ENCODE results near the gene DDX49.
A peak's percentile ranks its signal among the peaks of the same experiment; 100 is the strongest.
"Not testable (repeated sequence)": the region's sequence is repeated elsewhere in the genome, so short reads cannot be mapped to it uniquely, and the experiment has no call there.

Gene DDX49

DNA sequence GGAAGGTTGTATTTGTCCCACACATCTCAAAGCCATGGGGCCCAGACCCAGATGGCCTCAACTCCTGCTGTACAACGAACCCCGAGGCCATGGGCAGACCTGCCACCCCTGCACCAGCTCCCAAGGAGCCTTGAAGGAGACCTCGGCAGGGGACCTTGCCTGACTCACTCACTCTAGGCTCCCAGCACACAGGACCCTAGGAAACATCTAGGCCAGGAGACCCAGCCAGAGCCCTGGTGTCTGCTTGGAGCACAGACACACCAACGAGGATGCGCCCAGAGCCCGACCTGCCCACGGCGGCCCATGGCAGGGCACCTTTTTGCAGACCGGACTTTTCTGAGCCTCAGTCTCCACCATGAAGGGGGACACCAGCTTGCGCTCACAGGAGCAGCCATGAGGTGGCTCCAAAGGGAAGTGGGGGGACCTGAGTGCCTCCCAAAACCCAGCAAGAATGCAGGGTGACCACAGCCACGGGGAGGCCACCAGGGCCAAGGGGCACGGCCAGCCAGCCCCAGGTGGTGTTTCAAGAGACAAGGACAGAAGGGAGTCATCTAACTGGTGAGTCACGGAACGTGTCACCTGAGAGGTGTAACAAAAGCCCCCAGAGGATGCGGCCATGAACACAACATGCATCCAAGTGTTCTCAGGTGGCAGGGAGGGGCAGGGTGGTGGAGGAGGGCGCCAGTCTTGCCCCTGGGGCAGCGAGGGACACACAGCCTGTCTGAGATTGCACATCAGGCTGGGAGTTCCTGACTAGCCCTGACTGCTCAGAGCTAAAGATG is 18.6 kb upstream of the DDX49 start:
- H3K27ac Mint-ChIP-seq, result peak overlapping the region; percentile 37
- peaks cover 46 to 71% of the 10 kb centered on the region in 2 donors for H3K36me3 Mint-ChIP-seq
- no peak for ATAC-seq (replicated peaks)

DNA sequence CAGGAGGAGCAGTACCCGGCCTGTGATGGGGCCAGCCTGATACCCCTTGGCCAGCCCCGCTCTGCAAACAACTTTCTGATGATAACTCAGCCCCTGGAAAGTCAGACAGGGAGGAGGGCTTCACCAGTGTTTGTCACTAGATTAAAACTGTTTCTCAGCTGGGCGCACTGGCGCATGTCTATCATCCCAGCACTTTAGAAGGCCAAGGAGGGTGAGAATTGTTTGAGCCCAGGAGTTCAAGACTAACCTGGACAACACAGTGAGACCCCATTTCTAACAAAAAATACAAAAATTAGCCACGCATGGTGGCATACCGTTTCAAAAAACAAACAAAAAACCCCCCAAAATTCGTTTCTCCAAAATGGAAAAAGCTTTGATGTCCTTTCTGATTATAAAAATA is 18.0 kb upstream of the DDX49 start:
- Mint-ChIP-seq H3K9me3 (no peaks in the 10 kb centered on the region), H3K27me3 (peaks cover 10 to 14% of the 10 kb centered on the region in 2 donors)
- no peak for DNase-seq

More for the DNA sequence above, 18.6 kb upstream of the DDX49 start:
- no peak for DNase-seq
- peaks cover 13 to 19% of the 10 kb centered on the region in 2 donors for H3K27me3 Mint-ChIP-seq
- peaks cover 9 to 11% of the 10 kb centered on the region in 2 donors for H3K4me1 Mint-ChIP-seq
- H3K4me3 Mint-ChIP-seq, result no peak overlapping the region
- H3K9me3 Mint-ChIP-seq, result no peaks in the 10 kb centered on the region

DNA sequence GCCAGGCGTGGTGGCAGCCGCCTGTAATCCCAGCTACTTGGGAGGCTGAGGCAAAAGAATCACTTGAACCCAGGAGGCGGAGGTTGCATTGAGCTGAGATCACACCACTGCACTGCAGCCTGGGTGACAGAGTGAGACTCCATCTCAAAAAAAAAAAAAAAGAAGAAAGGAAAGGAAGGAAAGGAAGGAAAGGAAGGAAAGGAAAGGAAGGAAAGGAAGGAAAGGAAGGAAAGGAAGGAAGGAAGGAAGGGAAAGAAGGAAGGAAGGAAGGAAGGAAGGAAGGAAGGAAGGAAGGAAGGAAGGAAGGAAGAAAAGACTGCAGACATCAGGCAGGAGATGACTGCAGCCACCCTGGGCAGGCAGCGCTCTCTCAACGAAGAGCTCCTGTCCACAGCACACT is 17.0 kb upstream of the DDX49 start:
- peak overlapping the region; percentile 56 for H3K27ac Mint-ChIP-seq
- ATAC-seq (replicated peaks); H3K9me3 Mint-ChIP-seq; H3K27me3 Mint-ChIP-seq; H3K4me1 Mint-ChIP-seq; DNase-seq; H3K4me3 Mint-ChIP-seq: not testable (repeated sequence)
- peaks cover 49 to 70% of the 10 kb centered on the region in 2 donors for H3K36me3 Mint-ChIP-seq

More for the DNA sequence above, 18.0 kb upstream of the DDX49 start:
- H3K27ac Mint-ChIP-seq, result no peak overlapping the region
- peaks cover 50 to 74% of the 10 kb centered on the region in 2 donors for H3K36me3 Mint-ChIP-seq
- H3K4me3 Mint-ChIP-seq, result no peak overlapping the region
- no peak for ATAC-seq (replicated peaks)
- peaks cover 5 to 9% of the 10 kb centered on the region in 2 donors for H3K4me1 Mint-ChIP-seq

DNA sequence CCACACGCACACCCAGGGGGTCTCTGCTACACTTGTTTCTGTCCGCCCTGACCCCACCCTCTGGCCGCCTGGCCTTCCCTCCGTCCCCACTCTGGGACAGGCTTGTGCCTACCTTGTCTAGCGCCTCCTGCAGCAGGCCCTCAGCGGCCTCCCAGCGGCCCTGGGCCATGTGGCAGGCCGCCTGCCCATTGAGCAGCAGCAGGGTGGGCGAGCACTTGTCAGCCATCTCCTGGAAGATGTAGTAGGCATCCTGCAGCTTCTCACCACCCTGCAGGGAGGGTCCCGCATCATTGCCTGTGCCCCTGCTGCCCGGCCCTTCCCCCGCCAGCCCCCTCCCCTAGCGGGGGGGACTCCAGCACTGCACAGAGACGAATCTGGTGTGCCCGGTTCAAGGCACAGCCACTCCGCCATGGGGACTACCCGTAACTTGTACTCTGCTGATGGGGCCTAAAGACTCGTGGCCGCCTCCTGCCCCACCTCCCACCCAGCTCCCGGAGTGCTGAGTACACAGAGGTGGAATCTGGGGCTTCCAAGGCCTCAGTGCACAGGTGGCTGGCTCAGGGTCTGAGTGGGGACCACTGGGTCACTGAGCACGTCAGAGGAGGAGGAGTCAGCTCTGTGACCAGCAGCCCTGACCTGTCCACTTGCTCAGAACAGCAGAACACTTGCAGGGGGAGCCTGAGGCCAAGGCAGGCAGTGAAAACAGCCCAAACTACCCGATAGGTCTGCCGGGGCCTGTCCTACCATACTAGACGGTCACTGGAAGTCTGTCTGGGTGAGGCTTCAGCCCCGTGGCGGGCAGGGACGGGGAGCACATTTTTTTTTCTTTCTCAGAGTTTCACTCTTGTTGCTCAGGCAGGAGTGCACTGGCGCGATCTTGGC is 16.1 kb upstream of the DDX49 start:
- ATAC-seq (replicated peaks), result no peak
- Mint-ChIP-seq H3K27me3 (no peaks in the 10 kb centered on the region), H3K4me1 (peaks cover 0 to 2% of the 10 kb centered on the region in 2 donors), H3K27ac (no peak overlapping the region), H3K36me3 (peaks cover 48 to 62% of the 10 kb centered on the region in 2 donors), H3K9me3 (no peaks in the 10 kb centered on the region), H3K4me3 (no peak overlapping the region)
- no peak for DNase-seq

DNA sequence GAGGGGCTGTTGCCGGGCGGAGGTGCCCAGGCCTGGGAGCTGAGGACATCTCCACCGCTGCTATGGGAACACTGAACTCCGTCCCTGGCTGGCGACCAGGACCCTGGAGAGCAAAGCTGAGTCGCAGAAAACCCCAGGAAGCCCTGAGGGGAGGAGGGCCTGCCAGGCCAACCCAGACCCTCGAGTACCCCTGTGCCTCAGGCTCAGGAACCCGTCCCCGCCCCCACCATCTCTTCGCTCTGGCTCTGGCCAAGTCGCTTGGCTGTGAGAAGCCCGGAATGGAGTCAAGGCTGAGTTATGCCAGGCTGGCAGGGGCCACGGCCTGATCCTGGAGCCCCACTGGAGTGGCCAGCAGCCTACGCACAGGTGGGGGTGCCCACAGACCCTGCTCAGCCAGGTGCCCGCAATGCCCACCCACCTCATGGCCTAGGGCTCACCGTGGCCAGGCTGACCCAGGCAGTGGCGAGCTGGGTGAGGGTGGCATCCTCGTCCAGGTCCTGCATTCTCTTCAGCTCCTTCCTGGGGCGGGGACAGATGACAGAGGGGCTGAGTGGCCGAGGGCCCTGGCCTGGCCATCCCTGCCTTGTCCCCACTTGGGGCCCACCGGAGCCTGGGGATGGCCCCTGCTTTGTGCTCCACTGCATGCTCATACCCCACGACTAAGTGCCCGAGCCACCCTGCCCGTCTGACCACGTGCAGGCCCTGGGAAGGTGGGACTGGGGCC is 15.0 kb upstream of the DDX49 start:
- DNase-seq, result no peak
- no peaks in the 10 kb centered on the region for H3K27me3 Mint-ChIP-seq
- H3K36me3 Mint-ChIP-seq, result peaks cover 44 to 53% of the 10 kb centered on the region in 2 donors
- H3K9me3 Mint-ChIP-seq, result no peaks in the 10 kb centered on the region
- H3K4me1 Mint-ChIP-seq, result peaks cover 0 to 2% of the 10 kb centered on the region in 2 donors
- no peak for ATAC-seq (replicated peaks)
- H3K27ac Mint-ChIP-seq, result no peak overlapping the region
- no peak overlapping the region for H3K4me3 Mint-ChIP-seq

DNA sequence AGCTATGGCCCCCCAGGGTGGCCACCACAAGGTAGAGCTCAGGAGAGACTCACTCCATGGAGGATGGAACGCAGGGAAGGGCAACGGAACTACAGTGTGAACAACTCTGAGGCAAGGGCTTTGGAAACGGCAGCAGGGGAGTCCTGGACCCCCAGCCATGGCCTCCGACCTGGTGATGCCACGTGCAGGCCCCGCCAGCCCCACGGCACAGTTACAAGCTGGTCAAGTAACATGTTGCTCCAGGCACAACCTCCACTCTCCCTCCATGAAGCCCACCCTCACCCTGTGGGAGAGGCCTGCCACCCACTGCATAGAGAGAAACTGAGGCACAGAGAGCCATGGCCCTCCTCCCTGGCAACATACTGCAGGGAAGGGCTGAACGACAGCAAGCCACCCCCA is 14.5 kb upstream of the DDX49 start:
- no peak overlapping the region for H3K4me3 Mint-ChIP-seq
- no peaks in the 10 kb centered on the region for H3K27me3 Mint-ChIP-seq
- no peak overlapping the region for H3K27ac Mint-ChIP-seq
- ATAC-seq (replicated peaks), result no peak
- no peaks in the 10 kb centered on the region for H3K9me3 Mint-ChIP-seq
- no peak for DNase-seq
- peaks cover 0 to 4% of the 10 kb centered on the region in 2 donors for H3K4me1 Mint-ChIP-seq
- peaks cover 44 to 51% of the 10 kb centered on the region in 2 donors for H3K36me3 Mint-ChIP-seq

DNA sequence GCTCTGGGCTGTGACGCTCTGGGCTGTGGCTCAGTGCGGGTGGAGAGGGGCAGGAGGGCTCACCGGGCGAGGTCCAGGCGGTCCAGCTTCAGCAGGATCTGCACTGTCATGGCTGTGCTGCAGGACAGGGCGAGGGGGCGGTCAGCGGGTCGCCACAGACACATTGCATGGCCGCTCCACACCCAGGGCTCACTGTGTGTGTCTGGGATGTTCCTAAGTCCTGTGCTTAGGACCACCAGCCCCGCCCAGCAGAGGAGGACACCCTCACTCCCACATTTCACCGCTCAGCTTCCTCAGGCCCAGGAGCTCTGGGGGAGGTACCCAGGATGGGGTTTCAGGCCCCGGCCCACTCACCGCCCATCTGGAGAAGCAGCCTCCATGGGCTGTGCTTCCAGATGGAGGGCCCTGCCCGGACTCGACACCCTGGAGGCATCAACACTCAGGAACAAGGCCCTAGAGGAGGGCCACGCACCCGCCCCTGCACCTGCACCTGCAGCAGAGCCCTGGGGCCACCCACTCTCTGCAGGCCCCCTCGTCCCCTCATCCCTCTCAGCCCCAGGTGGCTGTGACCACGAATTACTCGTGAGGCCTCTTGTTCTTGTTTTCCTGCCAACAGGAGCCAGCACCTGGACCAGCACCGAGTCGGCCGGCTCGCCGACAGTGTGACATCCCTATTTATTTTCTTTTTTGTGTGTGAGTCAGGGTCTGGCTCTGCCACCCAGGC is 13.8 kb upstream of the DDX49 start:
- peak overlapping the region; percentile 53 for H3K27ac Mint-ChIP-seq
- ATAC-seq (replicated peaks) (no peak), DNase-seq (no peak)
- H3K4me3 Mint-ChIP-seq, result peak overlapping the region in 1 of 2 donors; percentile 10
- no peaks in the 10 kb centered on the region for H3K27me3 Mint-ChIP-seq
- peaks cover 42 to 48% of the 10 kb centered on the region in 2 donors for H3K36me3 Mint-ChIP-seq
- H3K4me1 Mint-ChIP-seq, result peaks cover 0 to 4% of the 10 kb centered on the region in 2 donors
- no peaks in the 10 kb centered on the region for H3K9me3 Mint-ChIP-seq

DNA sequence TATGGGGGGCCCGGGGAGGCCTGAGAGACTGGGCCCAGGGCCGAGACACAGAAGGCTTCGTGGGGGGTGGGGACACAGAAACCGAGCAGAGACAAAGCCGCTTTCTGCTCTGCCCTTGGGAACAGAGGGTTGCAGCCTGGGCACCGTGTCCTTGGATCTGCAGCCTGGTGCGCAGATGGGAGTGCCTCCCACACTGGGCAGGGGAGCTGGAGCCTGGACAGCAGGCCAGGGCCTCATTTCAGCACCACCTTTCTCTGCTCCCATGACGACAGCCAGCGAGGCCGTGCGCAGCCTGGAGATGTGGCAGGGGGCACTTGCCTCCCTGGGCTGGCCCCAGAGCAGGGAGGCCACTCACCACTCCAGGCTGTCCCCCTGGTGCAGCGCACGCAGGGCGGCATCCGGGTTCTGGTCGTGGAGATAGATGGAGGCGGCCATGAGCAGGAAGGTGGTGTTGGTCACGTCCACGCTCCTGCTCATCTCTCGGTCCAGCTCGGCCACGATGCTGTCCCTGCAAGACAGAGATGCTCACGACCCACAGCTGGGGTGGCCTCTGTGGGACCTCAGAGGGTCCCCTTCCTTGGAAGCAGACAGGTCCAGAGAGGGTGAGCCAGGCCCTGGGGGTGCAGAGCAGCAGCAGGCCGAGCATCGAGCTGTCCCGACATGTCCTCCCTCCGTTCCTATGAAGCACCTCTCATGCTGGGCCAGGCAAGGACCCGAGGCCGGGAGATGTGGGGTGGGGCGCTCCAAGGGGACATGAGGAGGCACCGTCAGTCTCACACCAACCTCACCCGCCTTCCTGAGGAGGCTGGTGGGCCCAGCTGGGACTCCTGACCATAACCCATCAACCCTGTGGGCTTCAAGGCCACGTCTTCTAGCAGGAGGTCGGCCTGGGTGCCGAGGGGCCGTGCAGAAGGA is 12.7 kb upstream of the DDX49 start:
- Mint-ChIP-seq H3K27me3 (no peaks in the 10 kb centered on the region), H3K27ac (no peak overlapping the region), H3K4me1 (peaks cover 4% of the 10 kb centered on the region in 2 donors), H3K4me3 (no peak overlapping the region), H3K9me3 (no peaks in the 10 kb centered on the region), H3K36me3 (peaks cover 34 to 39% of the 10 kb centered on the region in 2 donors)
- ATAC-seq (replicated peaks), result no peak
- no peak for DNase-seq

DNA sequence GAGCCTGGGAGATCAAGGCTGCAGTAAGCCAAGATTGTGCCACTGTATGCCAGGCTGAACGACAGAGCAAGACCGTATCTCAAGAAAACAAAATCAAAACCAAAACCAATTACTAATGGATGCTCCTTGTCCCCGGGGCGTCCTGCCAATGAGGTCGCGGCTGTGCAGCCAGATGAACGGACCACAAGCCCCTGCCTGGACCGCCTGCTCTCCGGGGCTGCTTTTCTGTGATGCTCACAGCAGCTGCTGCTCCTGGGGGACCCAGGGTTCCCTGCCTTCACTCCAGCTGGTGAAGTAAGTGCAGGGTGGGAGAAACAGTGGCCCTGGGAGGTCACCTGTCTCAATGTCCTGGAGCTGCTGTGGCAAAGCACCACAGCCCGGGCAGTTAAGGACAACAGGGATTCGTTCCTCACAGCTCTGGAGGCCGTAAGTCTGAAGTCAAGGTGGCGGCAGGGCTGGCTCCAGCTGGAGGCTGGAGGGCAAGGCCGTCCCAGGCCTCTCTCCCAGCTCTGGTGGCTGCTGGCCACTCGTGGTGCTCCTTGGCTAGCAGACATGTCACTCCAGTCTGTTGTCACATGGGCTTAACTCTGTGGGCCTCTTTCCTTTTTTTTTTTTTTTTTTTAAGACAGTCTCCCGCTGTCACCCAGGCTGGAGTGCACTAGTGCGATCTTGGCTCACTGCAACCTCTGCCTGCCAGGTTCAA is 10.4 kb upstream of the DDX49 start:
- H3K9me3 Mint-ChIP-seq, result no peaks in the 10 kb centered on the region
- no peaks in the 10 kb centered on the region for H3K27me3 Mint-ChIP-seq
- ATAC-seq (replicated peaks) (no peak), DNase-seq (no peak)
- H3K4me3 Mint-ChIP-seq, result no peak overlapping the region
- H3K27ac Mint-ChIP-seq, result no peak overlapping the region
- peaks cover 34 to 37% of the 10 kb centered on the region in 2 donors for H3K36me3 Mint-ChIP-seq
- peaks cover 9 to 17% of the 10 kb centered on the region in 2 donors for H3K4me1 Mint-ChIP-seq

DNA sequence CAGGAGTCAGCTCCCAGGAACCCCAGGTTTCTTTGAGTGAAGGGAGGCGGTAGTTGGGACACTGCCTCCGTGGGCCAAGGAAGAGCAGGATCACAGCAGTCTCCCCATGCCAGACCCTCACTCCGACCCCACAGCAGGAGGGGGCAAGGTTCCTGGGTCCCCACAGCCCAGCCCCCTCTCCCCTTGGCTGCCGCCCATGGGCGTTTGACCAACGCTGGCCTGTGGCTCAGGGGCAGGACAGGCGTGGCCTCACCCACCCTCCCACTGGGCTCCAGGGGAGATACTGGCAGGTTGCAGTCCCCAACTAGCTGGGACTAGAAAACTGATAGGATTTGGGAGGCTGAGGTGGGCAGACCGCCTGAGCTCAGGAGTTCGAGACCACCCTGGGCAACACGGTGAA is 9.5 kb upstream of the DDX49 start:
- H3K36me3 Mint-ChIP-seq, result peaks cover 31 to 35% of the 10 kb centered on the region in 2 donors
- DNase-seq, result no peak
- no peaks in the 10 kb centered on the region for H3K9me3 Mint-ChIP-seq
- H3K4me1 Mint-ChIP-seq, result peaks cover 9 to 20% of the 10 kb centered on the region in 2 donors
- no peak overlapping the region for H3K4me3 Mint-ChIP-seq
- no peak for ATAC-seq (replicated peaks)
- no peak overlapping the region for H3K27ac Mint-ChIP-seq
- H3K27me3 Mint-ChIP-seq, result no peaks in the 10 kb centered on the region

DNA sequence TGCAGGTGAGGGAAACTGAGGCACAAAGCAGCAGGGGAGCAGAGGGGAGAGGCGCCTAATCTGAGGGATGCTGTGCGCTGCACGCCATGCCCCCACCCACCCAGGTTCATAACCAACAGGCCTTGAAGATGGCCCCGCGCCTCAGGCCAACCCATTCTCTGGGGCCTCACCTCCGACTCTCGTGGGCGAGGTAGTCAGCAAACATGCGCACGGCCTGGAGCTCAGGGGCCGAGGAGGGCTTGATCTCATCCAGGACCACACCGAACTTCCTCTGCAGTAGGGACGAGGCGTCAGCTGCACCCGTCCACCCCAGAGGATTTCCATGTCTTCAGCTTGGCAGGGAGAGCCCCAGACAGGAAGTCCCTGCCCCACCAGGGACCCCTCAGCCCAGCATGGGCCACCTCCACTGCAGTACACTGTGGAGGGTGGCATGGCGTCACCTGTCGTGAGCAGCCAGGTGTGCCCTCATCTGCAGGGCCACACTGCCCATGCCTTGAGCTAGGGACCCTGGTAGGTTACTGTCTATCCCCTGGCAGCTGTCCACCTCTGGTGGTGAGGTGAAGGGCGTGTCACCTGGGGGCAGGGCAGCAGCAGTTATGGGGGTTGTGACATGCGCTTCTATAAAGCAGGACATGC is 8.6 kb upstream of the DDX49 start:
- Mint-ChIP-seq H3K36me3 (peaks cover 29 to 34% of the 10 kb centered on the region in 2 donors), H3K4me3 (no peak overlapping the region), H3K27ac (no peak overlapping the region), H3K4me1 (peaks cover 10 to 28% of the 10 kb centered on the region in 2 donors), H3K9me3 (no peaks in the 10 kb centered on the region), H3K27me3 (no peaks in the 10 kb centered on the region)
- no peak for DNase-seq
- ATAC-seq (replicated peaks), result no peak

DNA sequence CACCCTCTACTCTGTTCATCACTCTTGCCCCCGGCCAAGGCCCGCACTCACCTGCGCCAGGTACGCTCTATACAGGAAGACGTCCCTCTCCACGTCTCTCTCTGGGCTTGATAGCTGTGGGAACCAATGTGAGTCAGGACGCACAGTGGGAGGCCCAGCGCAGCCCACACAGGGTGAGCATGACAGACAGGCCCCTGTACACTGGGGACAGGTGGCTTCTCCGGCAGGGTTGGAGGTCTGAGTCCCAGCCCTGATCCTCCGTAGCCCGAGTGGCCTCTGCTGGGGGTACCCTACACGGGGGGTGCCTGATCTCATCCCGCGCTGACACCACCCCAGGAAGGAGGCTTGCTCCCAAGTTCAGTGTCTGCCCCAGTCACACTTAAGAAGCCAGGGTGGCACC is 6.6 kb upstream of the DDX49 start:
- no peak for ATAC-seq (replicated peaks)
- no peak for DNase-seq
- peaks cover 30 to 33% of the 10 kb centered on the region in 2 donors for H3K36me3 Mint-ChIP-seq
- H3K27me3 Mint-ChIP-seq, result no peaks in the 10 kb centered on the region
- H3K4me1 Mint-ChIP-seq, result peaks cover 15 to 37% of the 10 kb centered on the region in 2 donors
- peak overlapping the region; percentile 84 for H3K27ac Mint-ChIP-seq
- no peaks in the 10 kb centered on the region for H3K9me3 Mint-ChIP-seq
- no peak overlapping the region for H3K4me3 Mint-ChIP-seq

Measured in stimulated activated naive B cell treated with anti-CD40 and anti-IgM and Interleukin-4, amounts not matched to agents 10 μg/mL and 1 μg/mL and 100 μg/mL, for 72 hours (primary cell).